ENCODE data around the gene ADAMTSL1.

GRCh38 chr9:18756712-18757125 is 282.8 kb downstream of the ADAMTSL1 start:
- TF ChIP-seq, protein P1, sequence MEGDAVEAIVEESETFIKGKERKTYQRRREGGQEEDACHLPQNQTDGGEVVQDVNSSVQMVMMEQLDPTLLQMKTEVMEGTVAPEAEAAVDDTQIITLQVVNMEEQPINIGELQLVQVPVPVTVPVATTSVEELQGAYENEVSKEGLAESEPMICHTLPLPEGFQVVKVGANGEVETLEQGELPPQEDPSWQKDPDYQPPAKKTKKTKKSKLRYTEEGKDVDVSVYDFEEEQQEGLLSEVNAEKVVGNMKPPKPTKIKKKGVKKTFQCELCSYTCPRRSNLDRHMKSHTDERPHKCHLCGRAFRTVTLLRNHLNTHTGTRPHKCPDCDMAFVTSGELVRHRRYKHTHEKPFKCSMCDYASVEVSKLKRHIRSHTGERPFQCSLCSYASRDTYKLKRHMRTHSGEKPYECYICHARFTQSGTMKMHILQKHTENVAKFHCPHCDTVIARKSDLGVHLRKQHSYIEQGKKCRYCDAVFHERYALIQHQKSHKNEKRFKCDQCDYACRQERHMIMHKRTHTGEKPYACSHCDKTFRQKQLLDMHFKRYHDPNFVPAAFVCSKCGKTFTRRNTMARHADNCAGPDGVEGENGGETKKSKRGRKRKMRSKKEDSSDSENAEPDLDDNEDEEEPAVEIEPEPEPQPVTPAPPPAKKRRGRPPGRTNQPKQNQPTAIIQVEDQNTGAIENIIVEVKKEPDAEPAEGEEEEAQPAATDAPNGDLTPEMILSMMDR (IDR thresholded peaks at IDR 0.05) = no peak
- no peak for TF ChIP-seq ZFX (IDR thresholded peaks at IDR 0.05; ENCODE audit: borderline replicate concordance)

Measured in 22Rv1 (cell line).